ENCODE measurements around the gene PRKCB. TPM values are rescaled to one million over a fixed set of nuclear protein-coding genes. Genes with fewer than 3 reads are reported as not detected.

Gene PRKCB
- polyA plus RNA-seq, 2 of the 4 experiments (the other 2 are of a cell fraction), result 0.09 to 0.22 TPM

DNA sequence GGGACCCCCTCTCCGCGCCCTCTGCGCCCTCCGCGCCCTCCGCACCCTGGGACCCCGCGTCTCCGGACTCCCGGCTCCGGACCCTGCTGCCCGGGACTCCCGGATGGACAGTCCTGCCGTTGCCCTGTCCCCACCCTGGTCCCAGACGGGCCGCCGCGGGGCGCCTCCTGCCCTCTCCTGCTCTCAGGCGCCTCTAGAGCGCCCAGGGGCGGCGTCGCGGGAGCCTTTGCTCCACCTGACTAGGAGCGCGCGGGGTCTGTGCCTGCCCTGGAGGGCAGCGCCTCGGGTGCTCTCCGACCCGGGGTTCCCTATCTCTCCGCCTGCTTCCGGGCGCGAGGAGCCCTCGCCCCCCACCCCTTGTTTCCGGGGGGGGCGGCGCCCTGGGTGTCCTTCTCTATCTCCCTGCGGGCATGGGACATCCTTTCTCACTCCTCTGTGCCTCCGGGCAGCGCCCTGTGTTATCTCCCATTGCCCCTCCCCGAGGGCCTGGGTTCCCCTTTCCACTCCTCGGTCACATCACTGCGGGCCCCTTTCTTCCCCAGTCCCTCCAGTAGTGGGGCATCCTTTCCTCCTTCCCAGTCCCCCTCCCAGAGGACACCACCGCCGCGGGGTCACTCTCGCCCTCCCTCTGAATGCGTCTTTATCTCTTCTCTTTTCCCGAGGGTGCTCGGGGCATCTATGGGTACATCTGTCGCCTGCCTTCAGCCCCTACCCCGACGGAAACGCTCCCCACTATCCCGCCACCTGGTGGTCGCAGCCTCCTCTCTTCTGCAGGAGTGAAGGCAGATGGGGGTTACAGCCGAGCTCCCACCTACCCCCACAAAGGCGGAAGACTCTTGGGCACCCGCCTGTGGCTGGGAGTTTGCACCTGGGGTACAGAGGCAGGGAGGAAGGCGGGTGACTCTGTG lies 875 bp downstream of the PRKCB start:
- H3K4me1 ChIP-seq, result no peaks in the 10 kb centered on the region
- CTCF ChIA-PET, result no interaction called here
- TF ChIP-seq, protein P1, sequence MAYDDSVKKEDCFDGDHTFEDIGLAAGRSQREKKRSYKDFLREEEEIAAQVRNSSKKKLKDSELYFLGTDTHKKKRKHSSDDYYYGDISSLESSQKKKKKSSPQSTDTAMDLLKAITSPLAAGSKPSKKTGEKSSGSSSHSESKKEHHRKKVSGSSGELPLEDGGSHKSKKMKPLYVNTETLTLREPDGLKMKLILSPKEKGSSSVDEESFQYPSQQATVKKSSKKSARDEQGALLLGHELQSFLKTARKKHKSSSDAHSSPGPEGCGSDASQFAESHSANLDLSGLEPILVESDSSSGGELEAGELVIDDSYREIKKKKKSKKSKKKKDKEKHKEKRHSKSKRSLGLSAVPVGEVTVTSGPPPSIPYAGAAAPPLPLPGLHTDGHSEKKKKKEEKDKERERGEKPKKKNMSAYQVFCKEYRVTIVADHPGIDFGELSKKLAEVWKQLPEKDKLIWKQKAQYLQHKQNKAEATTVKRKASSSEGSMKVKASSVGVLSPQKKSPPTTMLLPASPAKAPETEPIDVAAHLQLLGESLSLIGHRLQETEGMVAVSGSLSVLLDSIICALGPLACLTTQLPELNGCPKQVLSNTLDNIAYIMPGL (CRISPR knock-in tag; IDR thresholded peaks at IDR 0.05; ENCODE audit: borderline replicate concordance), result no peak
- TF ChIP-seq POLR2A (IDR thresholded peaks at IDR 0.05; ENCODE audit: low read length), result no peak
- TF ChIP-seq, protein P2, sequence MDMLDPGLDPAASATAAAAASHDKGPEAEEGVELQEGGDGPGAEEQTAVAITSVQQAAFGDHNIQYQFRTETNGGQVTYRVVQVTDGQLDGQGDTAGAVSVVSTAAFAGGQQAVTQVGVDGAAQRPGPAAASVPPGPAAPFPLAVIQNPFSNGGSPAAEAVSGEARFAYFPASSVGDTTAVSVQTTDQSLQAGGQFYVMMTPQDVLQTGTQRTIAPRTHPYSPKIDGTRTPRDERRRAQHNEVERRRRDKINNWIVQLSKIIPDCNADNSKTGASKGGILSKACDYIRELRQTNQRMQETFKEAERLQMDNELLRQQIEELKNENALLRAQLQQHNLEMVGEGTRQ (IDR thresholded peaks at IDR 0.05), result no peak
- no peak for TF ChIP-seq NR3C1 (IDR thresholded peaks at IDR 0.05)
- TF ChIP-seq KDM1A (IDR thresholded peaks at IDR 0.05; ENCODE audit: low read depth), result no peak
- no peak for TF ChIP-seq ZSCAN20 (CRISPR knock-in tag; IDR thresholded peaks at IDR 0.05)
- no peak for TF ChIP-seq TFCP2L1 (CRISPR knock-in tag; IDR thresholded peaks at IDR 0.05)
- no peak for TF ChIP-seq KDM5A (IDR thresholded peaks at IDR 0.05)
- no peak for TF ChIP-seq CHD4 (IDR thresholded peaks at IDR 0.05; ENCODE audit: borderline replicate concordance)
- no peak for TF ChIP-seq ESRRA (IDR thresholded peaks at IDR 0.05; ENCODE audit: borderline replicate concordance, low read length)
- no peak for TF ChIP-seq RAD21 (conservative IDR thresholded peaks at IDR 0.05 in 1 of 2, IDR thresholded peaks at IDR 0.05 in 1 of 2)
- no peak for TF ChIP-seq RFX5 (IDR thresholded peaks at IDR 0.05)
- no peak for TF ChIP-seq NPAS2 (CRISPR knock-in tag; IDR thresholded peaks at IDR 0.05; ENCODE audit: borderline replicate concordance)
- no peak for TF ChIP-seq ZNF302 (CRISPR knock-in tag; IDR thresholded peaks at IDR 0.05)
- no peak for TF ChIP-seq EP300 (IDR thresholded peaks at IDR 0.05)
- ATAC-seq (peak in 1 of 2 experiments; percentile 45; a peak in 2 of 6 replicates), DNase-seq (ENCODE audit: low read depth in 1 of 2, low spot score in 1 of 2) (no peak), FAIRE-seq (no peak)
- POLR2A ChIA-PET, result no interaction called here
- no peaks in the 10 kb centered on the region for H3K9me3 ChIP-seq
- H3K4me2 ChIP-seq, result peak overlapping the region; percentile 95
- WGBS (ENCODE audit: missing lambda C conversion rate), result 30% methylated on average over 37 of the region's 63 CpGs
- no peak overlapping the region for H3K27ac ChIP-seq
- peak overlapping the region; percentile 46 for H3K4me3 ChIP-seq

DNA sequence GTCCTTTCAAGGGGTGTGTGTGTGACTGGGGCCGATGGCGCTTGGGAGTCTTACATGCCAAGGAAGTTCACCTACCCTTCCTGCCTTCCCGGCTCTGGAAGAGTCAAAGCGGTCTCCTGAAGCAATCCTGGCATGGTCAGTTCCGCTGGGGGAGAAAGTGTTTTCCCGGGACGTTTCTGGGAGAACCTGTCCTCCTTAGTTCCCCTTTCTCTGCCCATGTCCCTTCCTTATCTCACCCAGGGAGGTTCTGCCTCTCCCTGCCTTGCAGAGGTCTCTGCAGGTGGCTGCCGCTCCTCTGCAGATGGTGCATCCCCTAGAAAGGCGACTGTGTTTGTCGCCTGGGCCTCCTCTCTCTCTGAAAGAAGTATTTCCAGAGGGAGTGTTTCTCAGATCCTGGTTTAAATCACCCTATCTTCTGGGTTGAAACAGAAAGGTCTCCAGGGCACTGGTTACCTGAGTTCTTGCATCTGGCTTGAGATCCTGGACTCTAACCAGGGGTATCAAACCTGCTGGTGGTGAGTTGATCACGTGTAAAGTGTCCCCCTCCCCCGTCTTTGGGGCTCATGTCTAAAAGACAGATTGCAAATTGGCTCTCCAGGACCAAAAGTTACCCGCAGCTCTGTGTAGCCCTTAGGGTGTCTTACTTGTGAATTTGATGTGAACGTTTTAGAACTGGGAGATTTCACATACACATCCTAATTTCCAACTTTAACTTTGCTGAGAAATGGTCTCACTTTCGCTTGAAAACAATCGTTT lies 1.9 kb downstream of the PRKCB start:
- TF ChIP-seq MAZ (IDR thresholded peaks at IDR 0.05; ENCODE audit: borderline replicate concordance, low read depth, low read length) (no peak), HOXB13 (CRISPR knock-in tag; IDR thresholded peaks at IDR 0.05; ENCODE audit: low read depth) (no peak), ZSCAN20 (CRISPR knock-in tag; IDR thresholded peaks at IDR 0.05) (no peak), HDAC2 (IDR thresholded peaks at IDR 0.05) (no peak), NFE2L2 (conservative IDR thresholded peaks at IDR 0.05; ENCODE audit: low read length) (no peak), HOXB5 (CRISPR knock-in tag; IDR thresholded peaks at IDR 0.05) (no peak)
- Histone ChIP-seq H3K9me3 (no peaks in the 10 kb centered on the region), H3K4me3 (no peak overlapping the region), H3K4me1 (no peaks in the 10 kb centered on the region), H3K4me2 (no peak overlapping the region; the same call in 2 of the 3 replicates), H3K27ac (no peak overlapping the region)
- FAIRE-seq (no peak), DNase-seq (ENCODE audit: low read depth in 1 of 2, low spot score in 1 of 2) (no peak), ATAC-seq (no peak)
- WGBS (ENCODE audit: missing lambda C conversion rate), result 28% methylated on average over 16 of the region's 16 CpGs
- POLR2A ChIA-PET, result no interaction called here
- CTCF ChIA-PET, result interaction anchor here (0.6 kb wide), 1 partner anchor 813 kb away, joined by 4 read pairs; no protein-coding TSS in a partner anchor

Measured in A549 (cell line).